Erythroblast (primary cell): ENCODE data around the gene FANCI.

ENCODE experiments used
- GATA1 ChIP-seq: IDR thresholded peaks from 2 replicates; pipeline ENCODE4 v1.6.1; 2011; ENCODE audit warnings: low read depth, mild to moderate bottlenecking, control low read depth, low read length, moderate library complexity
- POLR2A ChIP-seq: IDR thresholded peaks from 2 replicates; pipeline ENCODE4 v1.6.1; 2011; ENCODE audit warnings: mild to moderate bottlenecking, low read length

- no peak for TF ChIP-seq POLR2A
- no peak for TF ChIP-seq GATA1
These were observed 42.2 kb upstream of the FANCI start for GRCh38 chr15:89201465-89202005.
